ENCODE results near the gene TEAD4. TPM values are rescaled to one million over a fixed set of nuclear protein-coding genes. Genes with fewer than 3 reads are reported as not detected.

TEAD4 gene
- total RNA-seq, 1 experiment from 2014 or later, result 127 TPM

DNA sequence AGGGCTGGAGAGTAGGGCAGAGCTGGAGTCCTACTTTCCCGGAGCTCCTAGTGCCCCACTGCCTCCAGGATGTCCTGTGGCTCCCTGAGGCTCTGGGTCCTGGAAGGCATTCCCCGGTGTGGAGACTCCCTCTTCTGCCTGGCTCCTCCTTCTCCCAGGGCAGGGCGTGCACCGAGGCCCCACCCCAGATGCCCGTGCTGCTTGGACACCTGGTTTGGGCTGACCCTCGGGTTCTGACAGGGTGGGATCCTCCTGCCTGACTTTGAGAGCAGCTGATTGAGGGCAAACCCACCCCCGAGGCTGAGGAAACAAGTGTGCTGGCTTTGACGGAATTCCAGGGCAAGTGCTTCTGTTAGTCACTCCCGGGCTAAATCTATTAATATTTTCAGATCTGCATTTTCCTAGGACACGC lies 15.4 kb downstream of the TEAD4 start:
- peak; percentile 73 for DNase-seq
- no peak for TF ChIP-seq CTCF (conservative IDR thresholded peaks at IDR 0.05)
- peaks cover 26% of the 10 kb centered on the region; the same call in 1 of the 2 replicates for H3K79me2 ChIP-seq (ENCODE audit: insufficient read depth, low read length)
- H3K9me3 ChIP-seq (ENCODE audit: control insufficient read depth, low read depth, low read length), result no peaks in the 10 kb centered on the region
- H3K56ac ChIP-seq (ENCODE audit: insufficient read length, low read depth, low read length), result no peak overlapping the region
- no peak overlapping the region for H2BK15ac ChIP-seq (ENCODE audit: low read depth, low read length)
- no peaks in the 10 kb centered on the region for H3K9me3 Mint-ChIP-seq
- H3K4me3 Mint-ChIP-seq, result no peak overlapping the region
- H2BK120ac ChIP-seq (ENCODE audit: low read depth, low read length, poor library complexity, severe bottlenecking), result no peak overlapping the region
- no peak overlapping the region for H4K8ac ChIP-seq (replicated peaks; ENCODE audit: insufficient read length, low read depth, low read length)
- no peak overlapping the region for H4K91ac ChIP-seq (ENCODE audit: insufficient read length, low read depth, low read length)
- H3K4me1 Mint-ChIP-seq, result peaks cover 31 to 37% of the 10 kb centered on the region in 2 experiments
- no peaks in the 10 kb centered on the region for H3K27me3 ChIP-seq (ENCODE audit: insufficient read depth, low read length)
- no peak overlapping the region for H3K4ac ChIP-seq (ENCODE audit: low read depth, low read length)
- no peak overlapping the region for H2AK5ac ChIP-seq (ENCODE audit: insufficient read length, low read length)
- H3K27ac ChIP-seq (ENCODE audit: insufficient read length, low read depth, low read length), result no peak overlapping the region
- H2BK5ac ChIP-seq (ENCODE audit: insufficient read length, low read length), result no peak overlapping the region
- H3K14ac ChIP-seq (ENCODE audit: insufficient read depth, low read length), result no peak overlapping the region
- H3T11ph ChIP-seq (ENCODE audit: low read length), result no peak overlapping the region
- no peak overlapping the region for H4K5ac ChIP-seq (ENCODE audit: insufficient read length, low read depth, low read length)
- H3K27me3 Mint-ChIP-seq (ENCODE audit: low read depth), result no peaks in the 10 kb centered on the region
- H2BK12ac ChIP-seq (ENCODE audit: insufficient read length, low read depth, low read length), result no peak overlapping the region
- peaks cover 13 to 61% (median 33%) of the 10 kb centered on the region in 3 experiments for H3K36me3 Mint-ChIP-seq (ENCODE audit: insufficient read depth in 1 of 3, low read depth in 3 of 3)
- no peak overlapping the region for H3K9ac ChIP-seq (ENCODE audit: extremely low read depth, insufficient read length, low read length)
- H3K79me1 ChIP-seq (ENCODE audit: insufficient read depth, low read depth, low read length, poor library complexity, severe bottlenecking), result peaks cover 9% of the 10 kb centered on the region
- WGBS (ENCODE audit: extremely low coverage, insufficient read length, low lambda C conversion rate), result no CpG with 5 or more reads among the region's 10 CpGs
- no peaks in the 10 kb centered on the region for H4K20me1 ChIP-seq (ENCODE audit: control insufficient read depth, insufficient read depth, insufficient read length)
- no peak overlapping the region for H3K18ac ChIP-seq (ENCODE audit: insufficient read length, low read depth, low read length)
- peak overlapping the region; percentile 21 to 82 (median 49); a peak in 4 of 7 replicates for H3K27ac Mint-ChIP-seq
- no peak overlapping the region for H3K4me2 ChIP-seq (ENCODE audit: insufficient read depth, insufficient read length, low read length)
- H2BK20ac ChIP-seq (ENCODE audit: low read depth, low read length, poor library complexity, severe bottlenecking), result no peak overlapping the region
- peaks cover 11% of the 10 kb centered on the region; the same call in 1 of the 2 replicates for H3K4me1 ChIP-seq (ENCODE audit: insufficient read depth, low read length)
- no peak overlapping the region for H2AFZ ChIP-seq (ENCODE audit: low read length)
- H3K23me2 ChIP-seq (ENCODE audit: insufficient read length, low read depth, low read length, poor library complexity, severe bottlenecking), result no peaks in the 10 kb centered on the region
- no peak overlapping the region for H3K23ac ChIP-seq (ENCODE audit: insufficient read length, low read depth, low read length)
